Thyroid gland (tissue), 4 donors: ENCODE results near the gene ROBO2.

Experiments used
- CTCF ChIP-seq, 6 experiments: fragments of 200-600 bp in 3 of 6; fragments of 450-650 bp in 3 of 6; sonication (generic) in 3 of 6; IDR thresholded peaks; one replicate each; pipeline ENCODE4 v1.5.1; 2016 to 2019; ENCODE audit warnings: antibody characterized with exemption in 6 of 6, mild to moderate bottlenecking in 2 of 6, inconsistent platforms in 1 of 6, moderate library complexity in 1 of 6
- POLR2A ChIP-seq, 2 donors: fragments of 450-650 bp; IDR thresholded peaks; one replicate each; pipeline ENCODE4 v1.6.1; 2017; ENCODE audit warnings: antibody characterized with exemption in 2 of 2, mild to moderate bottlenecking in 2 of 2, moderate library complexity in 1 of 2

GRCh38 chr3:77682162-77682561 lies 642.3 kb downstream of the ROBO2 start:
- TF ChIP-seq CTCF (IDR thresholded peaks at IDR 0.05), result no peak
- no peak for TF ChIP-seq POLR2A (IDR thresholded peaks at IDR 0.05)
